ENCODE measurements around the gene KIAA1614.
"Not testable (repeated sequence)": the region's sequence is repeated elsewhere in the genome, so short reads cannot be mapped to it uniquely, and the experiment has no call there.

KIAA1614 gene

DNA sequence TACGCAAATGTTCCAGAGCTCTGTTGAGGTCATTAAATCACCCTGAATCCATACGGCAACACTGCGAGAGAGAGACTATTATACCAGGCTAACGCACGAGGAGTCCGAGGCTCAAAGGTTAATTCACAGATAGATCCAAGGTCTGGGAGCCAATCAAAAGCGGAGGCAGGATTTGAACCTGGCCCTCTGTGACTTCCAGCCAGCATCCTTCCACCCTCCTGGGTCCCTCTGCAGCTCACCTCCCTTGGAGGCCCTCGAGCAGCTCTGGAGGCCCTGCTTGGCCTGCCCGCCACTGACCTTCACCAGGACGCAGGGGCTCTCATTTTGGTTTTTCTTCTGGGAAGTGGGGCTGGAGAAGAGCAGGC, 42.1 kb downstream of the KIAA1614 start:
- Mint-ChIP-seq H3K36me3 (ENCODE audit: insufficient read depth) (peaks cover 10% of the 10 kb centered on the region), H3K4me1 (ENCODE audit: low read depth in 2 of 2) (peaks cover 3 to 4% of the 10 kb centered on the region in 2 donors), H3K27ac (peak overlapping the region in 1 of 2 donors; percentile 49), H3K4me3 (peak overlapping the region; percentile 72 to 74), H3K27me3 (no peaks in the 10 kb centered on the region), H3K9me3 (no peaks in the 10 kb centered on the region)
- no peak for ATAC-seq (replicated peaks)
- DNase-seq = no peak

DNA sequence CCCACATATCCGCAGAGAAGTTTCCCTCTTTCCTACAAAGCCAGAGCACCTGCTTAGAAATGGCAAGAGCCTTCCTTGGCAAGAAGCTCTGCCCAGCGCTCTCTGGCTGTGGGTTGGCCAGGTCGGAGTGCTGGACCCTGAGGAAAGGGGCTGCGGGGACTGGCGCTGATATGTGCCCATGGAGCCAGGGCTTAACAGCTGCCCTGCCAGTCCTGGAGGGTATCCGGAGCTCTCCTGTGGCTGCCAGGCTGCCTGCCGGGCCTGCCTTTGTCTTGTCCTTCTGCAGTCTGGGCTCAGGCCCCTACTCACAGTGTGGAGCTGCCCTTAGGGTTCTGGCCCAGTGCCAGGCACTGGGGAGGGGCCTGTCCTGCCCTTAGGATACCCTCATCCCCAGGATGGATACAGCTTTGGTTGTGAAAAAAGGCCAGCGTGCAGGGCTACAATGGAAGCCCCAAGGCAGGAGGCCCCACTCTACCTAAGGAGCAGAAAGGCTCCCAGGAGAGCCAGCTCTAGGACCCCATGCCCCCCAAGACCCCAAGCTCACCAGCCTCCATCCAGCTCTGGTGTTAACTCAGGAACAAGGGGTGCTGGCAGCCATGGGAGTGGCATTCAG, 43.4 kb downstream of the KIAA1614 start:
- H3K4me3 Mint-ChIP-seq = no peak overlapping the region
- no peak for DNase-seq
- H3K27me3 Mint-ChIP-seq = no peaks in the 10 kb centered on the region
- H3K4me1 Mint-ChIP-seq (ENCODE audit: low read depth in 2 of 2) = peaks cover 4 to 5% of the 10 kb centered on the region in 2 donors
- no peaks in the 10 kb centered on the region for H3K9me3 Mint-ChIP-seq
- ATAC-seq (replicated peaks) = no peak
- H3K36me3 Mint-ChIP-seq (ENCODE audit: insufficient read depth) = peaks cover 6% of the 10 kb centered on the region
- H3K27ac Mint-ChIP-seq = peak overlapping the region; percentile 56 to 68

DNA sequence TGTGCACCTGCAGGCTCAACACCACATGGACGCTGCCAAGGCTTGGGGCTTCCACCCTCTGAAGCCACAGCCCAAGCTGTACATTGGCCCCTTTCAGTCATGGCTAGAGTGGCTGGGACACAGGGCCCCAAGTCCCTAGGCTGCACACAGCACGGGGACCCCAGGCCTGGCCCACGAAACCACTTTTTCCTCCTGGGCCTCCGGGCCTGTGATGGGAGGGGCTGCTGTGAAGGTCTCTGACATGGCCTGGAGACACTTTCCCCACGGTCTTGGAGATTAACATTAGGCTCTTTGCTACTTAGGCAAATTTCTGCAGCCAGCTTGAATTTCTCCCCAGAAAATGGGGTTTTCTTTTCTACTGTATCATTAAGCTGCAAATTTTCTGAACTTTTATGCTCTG, 46.9 kb downstream of the KIAA1614 start:
- H3K27me3 Mint-ChIP-seq; H3K4me1 Mint-ChIP-seq (ENCODE audit: low read depth in 2 of 2); H3K4me3 Mint-ChIP-seq; DNase-seq; H3K36me3 Mint-ChIP-seq (ENCODE audit: insufficient read depth); ATAC-seq (replicated peaks); H3K9me3 Mint-ChIP-seq: not testable (repeated sequence)
- peak overlapping the region in 1 of 2 donors; percentile 23 for H3K27ac Mint-ChIP-seq

DNA sequence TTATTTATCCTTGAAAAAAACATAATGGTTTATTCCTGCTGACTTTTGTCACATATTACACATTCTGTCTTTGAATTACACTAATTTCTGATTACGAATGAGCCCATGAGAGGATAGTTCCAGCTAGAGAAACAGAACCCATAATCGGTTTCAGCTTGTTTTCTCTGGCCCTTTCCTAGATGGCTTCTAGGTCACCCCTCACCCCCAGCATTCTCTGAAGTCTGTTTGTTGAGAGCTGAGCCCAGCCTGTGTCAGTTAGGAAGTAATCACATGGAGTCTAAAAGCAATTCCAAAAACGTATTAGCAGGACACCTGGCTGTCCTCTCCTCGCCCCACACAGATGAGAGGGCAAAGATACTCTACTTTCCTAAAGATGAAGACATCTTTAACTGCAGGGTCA, 48.9 kb downstream of the KIAA1614 start:
- no peak for ATAC-seq (replicated peaks)
- H3K4me3 Mint-ChIP-seq = no peak overlapping the region
- no peaks in the 10 kb centered on the region for H3K9me3 Mint-ChIP-seq
- no peaks in the 10 kb centered on the region for H3K27me3 Mint-ChIP-seq
- H3K36me3 Mint-ChIP-seq (ENCODE audit: insufficient read depth) = peaks cover 2% of the 10 kb centered on the region
- peaks cover 3 to 12% of the 10 kb centered on the region in 2 donors for H3K4me1 Mint-ChIP-seq (ENCODE audit: low read depth in 2 of 2)
- DNase-seq = no peak
- no peak overlapping the region for H3K27ac Mint-ChIP-seq

DNA sequence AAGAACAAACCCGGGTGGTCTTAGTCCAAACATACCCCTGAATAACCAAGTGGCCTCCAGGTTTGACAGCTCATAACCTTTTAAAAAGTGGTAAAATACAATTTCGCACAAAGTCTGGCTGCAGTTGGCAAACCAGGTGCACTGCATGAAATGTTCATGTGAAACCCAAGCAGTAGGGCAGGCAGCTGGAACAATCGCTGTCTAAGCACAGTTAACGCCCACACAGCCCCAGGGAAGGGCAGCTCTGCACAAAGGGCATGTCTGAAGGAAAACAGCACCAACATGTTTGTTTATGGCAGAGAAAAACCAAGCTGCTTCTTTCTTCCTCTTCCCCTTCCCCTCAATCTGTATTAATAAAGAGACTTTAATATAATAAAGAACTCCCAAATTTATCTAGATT, 49.5 kb downstream of the KIAA1614 start:
- Mint-ChIP-seq H3K27me3 (no peaks in the 10 kb centered on the region), H3K9me3 (no peaks in the 10 kb centered on the region), H3K36me3 (ENCODE audit: insufficient read depth) (peaks cover 2% of the 10 kb centered on the region), H3K4me3 (no peak overlapping the region), H3K4me1 (ENCODE audit: low read depth in 2 of 2) (peaks cover 3 to 14% of the 10 kb centered on the region in 2 donors), H3K27ac (no peak overlapping the region)
- DNase-seq (no peak), ATAC-seq (replicated peaks) (no peak)

DNA sequence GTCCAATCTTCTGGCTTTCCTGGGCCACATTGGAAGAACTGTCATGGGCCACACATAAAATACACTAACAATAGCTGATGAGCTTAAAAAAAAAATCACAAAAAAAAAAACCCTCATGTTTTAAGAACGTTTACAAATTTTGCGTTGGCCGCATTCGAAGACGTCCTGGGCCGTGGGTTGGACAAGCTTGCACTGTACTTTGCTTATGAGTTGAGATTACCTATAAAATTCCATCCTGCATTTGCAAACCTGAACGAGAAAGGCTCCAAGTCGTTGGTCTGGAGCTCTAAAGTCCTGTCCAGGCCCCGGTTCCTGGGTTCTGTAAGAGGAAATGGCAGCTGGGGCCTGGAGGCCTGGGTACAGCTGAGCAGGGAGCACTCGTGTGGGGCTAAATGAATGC, 51.4 kb downstream of the KIAA1614 start:
- H3K4me3 Mint-ChIP-seq = no peak overlapping the region
- no peaks in the 10 kb centered on the region for H3K27me3 Mint-ChIP-seq
- no peak overlapping the region for H3K27ac Mint-ChIP-seq
- DNase-seq = no peak
- H3K36me3 Mint-ChIP-seq (ENCODE audit: insufficient read depth) = peaks cover 2% of the 10 kb centered on the region
- H3K4me1 Mint-ChIP-seq (ENCODE audit: low read depth in 2 of 2) = peaks cover 9 to 17% of the 10 kb centered on the region in 2 donors
- H3K9me3 Mint-ChIP-seq = no peaks in the 10 kb centered on the region
- no peak for ATAC-seq (replicated peaks)

DNA sequence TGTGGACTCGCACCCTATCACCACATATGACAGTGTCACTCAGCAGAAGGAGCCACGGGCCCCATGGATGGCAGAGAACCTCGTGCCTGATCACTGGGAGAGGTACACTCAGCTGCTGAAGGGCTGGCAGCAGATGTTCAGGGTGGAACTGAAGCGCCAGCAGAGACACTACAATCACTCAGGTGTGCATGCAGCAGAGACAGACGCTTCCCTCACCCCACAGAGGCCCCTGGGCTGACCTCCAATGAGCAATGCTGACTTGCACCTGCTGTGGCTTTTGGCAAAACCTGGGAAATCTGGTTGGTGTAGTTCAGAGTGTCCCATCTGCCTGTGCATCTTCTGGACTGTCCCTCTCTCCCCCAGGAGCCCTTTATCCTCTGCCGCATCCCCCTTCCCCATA, 51.9 kb downstream of the KIAA1614 start:
- peaks cover 10 to 17% of the 10 kb centered on the region in 2 donors for H3K4me1 Mint-ChIP-seq (ENCODE audit: low read depth in 2 of 2)
- no peak overlapping the region for H3K27ac Mint-ChIP-seq
- no peak overlapping the region for H3K4me3 Mint-ChIP-seq
- no peaks in the 10 kb centered on the region for H3K27me3 Mint-ChIP-seq
- no peak for DNase-seq
- ATAC-seq (replicated peaks) = no peak
- H3K36me3 Mint-ChIP-seq (ENCODE audit: insufficient read depth) = peaks cover 6% of the 10 kb centered on the region
- H3K9me3 Mint-ChIP-seq = no peaks in the 10 kb centered on the region

DNA sequence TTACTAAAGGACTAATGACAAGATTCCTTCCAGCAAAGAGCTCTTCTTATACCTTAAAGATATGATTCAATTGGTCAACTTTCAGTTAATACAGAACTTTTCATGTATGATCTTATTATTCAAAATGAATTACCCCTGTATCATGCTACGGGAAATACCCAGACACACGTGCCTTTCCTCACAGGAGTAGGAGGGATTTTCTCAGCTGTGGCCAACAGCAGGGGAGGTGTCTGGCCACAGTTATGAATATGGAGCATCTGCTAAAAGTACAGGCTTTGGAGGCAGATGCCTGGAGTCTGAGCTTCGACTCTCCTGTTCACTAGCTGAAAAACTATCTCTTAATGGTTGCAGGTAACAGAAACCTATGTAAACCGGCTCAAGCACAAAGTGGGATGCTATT, 53.6 kb downstream of the KIAA1614 start:
- Mint-ChIP-seq H3K27ac (peak overlapping the region in 1 of 2 donors; percentile 59), H3K4me1 (ENCODE audit: low read depth in 2 of 2) (peaks cover 10 to 17% of the 10 kb centered on the region in 2 donors), H3K36me3 (ENCODE audit: insufficient read depth) (peaks cover 6% of the 10 kb centered on the region), H3K4me3 (no peak overlapping the region), H3K9me3 (no peaks in the 10 kb centered on the region), H3K27me3 (no peaks in the 10 kb centered on the region)
- DNase-seq (no peak), ATAC-seq (replicated peaks) (no peak)

DNA sequence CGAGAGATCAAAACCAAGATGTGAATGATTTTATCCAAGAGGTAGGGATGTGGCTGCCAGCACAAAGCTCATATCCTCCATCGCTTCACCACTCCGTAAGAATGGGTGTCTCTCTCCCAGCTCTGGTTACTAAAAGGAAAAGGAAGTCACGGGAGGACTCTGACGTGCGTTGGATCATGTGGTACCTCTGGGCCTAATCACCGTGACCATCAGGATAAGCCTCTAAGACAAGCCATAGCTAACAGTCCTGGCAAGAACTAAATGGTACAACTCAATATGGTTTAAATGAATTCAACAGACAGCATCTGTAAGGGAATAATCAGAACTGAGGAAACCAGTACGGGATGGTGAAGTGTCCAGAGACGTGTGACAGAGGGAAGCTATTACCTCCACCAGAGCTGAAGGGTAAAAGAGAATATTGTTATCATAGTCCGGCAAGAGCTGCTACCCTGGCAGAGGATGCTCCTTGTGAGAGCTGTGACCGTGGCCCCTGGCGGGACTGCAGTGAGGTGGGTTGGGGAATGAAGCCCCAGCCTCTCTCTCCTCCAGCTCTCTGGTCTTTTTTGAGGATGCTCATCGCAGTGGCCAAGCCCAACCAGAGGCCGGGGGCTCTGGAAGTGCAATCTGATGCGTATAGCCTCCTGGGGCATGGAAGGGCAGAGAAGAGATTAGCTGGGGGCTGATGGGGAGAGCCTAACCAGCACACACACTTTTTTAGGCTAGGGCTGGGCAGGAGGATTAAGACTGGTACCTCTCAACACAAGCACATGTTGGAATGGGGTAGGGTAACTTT, 54.2 kb downstream of the KIAA1614 start:
- Mint-ChIP-seq H3K27me3 (no peaks in the 10 kb centered on the region), H3K4me1 (ENCODE audit: low read depth in 2 of 2) (peaks cover 12 to 22% of the 10 kb centered on the region in 2 donors), H3K36me3 (ENCODE audit: insufficient read depth) (peaks cover 8% of the 10 kb centered on the region), H3K4me3 (no peak overlapping the region), H3K27ac (peak overlapping the region in 1 of 2 donors; percentile 59), H3K9me3 (no peaks in the 10 kb centered on the region)
- DNase-seq = no peak
- no peak for ATAC-seq (replicated peaks)

DNA sequence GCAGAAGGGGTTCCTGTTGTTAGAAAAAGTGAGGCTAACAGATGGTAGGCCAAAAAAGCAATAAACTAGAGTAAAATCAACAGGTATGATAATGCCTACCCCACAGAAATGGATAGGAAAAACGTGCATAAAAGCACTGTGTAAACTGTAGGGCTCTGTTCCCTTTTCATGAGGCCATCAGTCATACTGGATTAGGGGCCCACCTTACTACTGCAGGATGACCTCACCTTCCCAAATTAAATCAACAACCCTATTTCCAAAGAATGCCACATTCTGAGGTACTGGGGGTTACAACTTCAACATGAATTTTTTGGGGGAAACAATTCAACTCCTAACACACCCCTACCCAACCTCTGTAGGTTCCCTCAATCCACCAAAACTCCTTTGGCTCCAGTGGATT, 54.9 kb downstream of the KIAA1614 start:
- no peak overlapping the region for H3K4me3 Mint-ChIP-seq
- no peak overlapping the region for H3K27ac Mint-ChIP-seq
- no peak for ATAC-seq (replicated peaks)
- H3K9me3 Mint-ChIP-seq = no peaks in the 10 kb centered on the region
- H3K27me3 Mint-ChIP-seq = no peaks in the 10 kb centered on the region
- peaks cover 14% of the 10 kb centered on the region for H3K36me3 Mint-ChIP-seq (ENCODE audit: insufficient read depth)
- peaks cover 12 to 22% of the 10 kb centered on the region in 2 donors for H3K4me1 Mint-ChIP-seq (ENCODE audit: low read depth in 2 of 2)
- DNase-seq = no peak

DNA sequence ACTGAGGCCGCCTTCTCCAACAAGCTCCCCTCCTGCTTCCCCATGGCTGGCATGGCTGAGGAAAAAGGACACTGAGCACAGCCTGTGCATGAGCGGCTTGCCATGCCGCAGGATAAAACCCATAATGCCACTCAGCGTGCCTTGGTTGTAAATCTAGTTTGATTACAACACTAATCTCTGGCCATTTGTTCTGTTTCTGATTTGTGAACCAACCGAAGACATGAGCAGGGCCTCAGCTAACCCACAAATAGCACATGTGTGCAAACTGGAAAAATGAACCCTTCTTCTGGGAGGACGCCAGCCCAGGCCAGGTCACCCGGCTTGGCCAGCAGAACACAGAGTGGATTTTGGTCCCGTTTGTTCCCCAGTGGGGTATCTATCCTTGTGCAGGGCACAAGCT, 56.1 kb downstream of the KIAA1614 start:
- H3K27ac Mint-ChIP-seq; ATAC-seq (replicated peaks); H3K9me3 Mint-ChIP-seq; H3K27me3 Mint-ChIP-seq; DNase-seq; H3K4me3 Mint-ChIP-seq: not testable (repeated sequence)
- Mint-ChIP-seq H3K4me1 (ENCODE audit: low read depth in 2 of 2) (peaks cover 12 to 24% of the 10 kb centered on the region in 2 donors), H3K36me3 (ENCODE audit: insufficient read depth) (peaks cover 20% of the 10 kb centered on the region)

DNA sequence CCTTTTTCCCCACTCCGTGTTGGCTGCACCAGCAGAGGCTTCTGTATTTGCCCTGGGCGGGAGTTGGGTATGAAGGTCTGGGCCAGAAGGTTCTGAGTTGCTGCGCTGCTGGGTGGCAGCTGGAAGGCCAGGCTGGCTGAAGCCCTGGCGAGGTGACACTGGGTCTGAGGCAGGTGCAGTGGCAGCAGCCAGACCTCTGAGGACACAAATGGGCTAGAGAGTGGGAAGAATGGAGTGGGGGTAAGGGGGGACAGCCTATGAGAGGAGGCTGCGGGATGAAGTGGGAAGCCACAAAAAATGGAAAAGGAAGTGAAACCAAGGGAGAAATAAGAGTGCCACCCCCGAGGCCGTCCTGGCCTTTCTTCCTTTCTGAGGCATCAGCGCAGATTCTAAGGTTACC, 56.7 kb downstream of the KIAA1614 start:
- Mint-ChIP-seq H3K9me3 (no peaks in the 10 kb centered on the region), H3K4me3 (no peak overlapping the region), H3K27me3 (no peaks in the 10 kb centered on the region), H3K4me1 (ENCODE audit: low read depth in 2 of 2) (peaks cover 12 to 27% of the 10 kb centered on the region in 2 donors), H3K36me3 (ENCODE audit: insufficient read depth) (peaks cover 20% of the 10 kb centered on the region), H3K27ac (no peak overlapping the region)
- no peak for ATAC-seq (replicated peaks)
- DNase-seq = no peak

DNA sequence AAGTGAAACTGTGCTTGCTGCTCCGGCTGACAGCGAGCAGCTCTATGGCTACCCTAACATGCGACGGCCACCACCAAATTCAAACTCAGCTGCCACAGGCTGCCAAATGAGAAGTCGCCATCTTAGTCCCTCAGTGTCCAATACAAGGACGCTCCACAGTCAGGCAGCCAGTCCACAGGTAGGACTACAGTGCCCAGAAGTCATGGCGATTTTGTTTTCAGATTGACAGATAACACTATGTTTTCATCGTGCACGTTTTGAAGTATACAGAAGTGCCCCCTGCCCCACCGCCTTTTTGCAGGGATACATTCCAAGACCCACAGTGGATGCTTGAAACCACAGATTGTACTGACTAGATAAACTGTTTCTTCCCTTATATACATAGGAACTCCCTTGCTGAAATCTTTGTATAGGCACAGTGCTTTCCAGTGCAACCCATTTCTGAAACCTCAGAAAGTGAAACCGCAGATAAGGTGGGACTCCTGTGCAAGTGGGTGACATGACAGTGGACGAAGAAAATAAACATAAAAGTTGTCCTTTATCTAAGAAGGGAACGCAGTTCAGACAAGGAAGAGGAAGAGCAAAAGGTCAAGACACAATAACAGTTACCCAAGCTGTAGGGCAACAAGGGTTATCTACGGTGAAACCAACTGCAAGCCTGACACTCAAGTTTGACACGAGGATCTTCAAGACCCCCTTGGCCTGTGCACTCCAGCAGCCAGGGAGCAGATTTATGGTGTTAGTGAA, 57.8 kb downstream of the KIAA1614 start:
- peaks cover 29% of the 10 kb centered on the region for H3K36me3 Mint-ChIP-seq (ENCODE audit: insufficient read depth)
- DNase-seq (no peak), ATAC-seq (replicated peaks) (no peak)
- H3K9me3 Mint-ChIP-seq = no peaks in the 10 kb centered on the region
- H3K27ac Mint-ChIP-seq = no peak overlapping the region
- no peak overlapping the region for H3K4me3 Mint-ChIP-seq
- H3K27me3 Mint-ChIP-seq = no peaks in the 10 kb centered on the region
- H3K4me1 Mint-ChIP-seq (ENCODE audit: low read depth in 2 of 2) = peaks cover 17 to 35% of the 10 kb centered on the region in 2 donors

Measured in effector memory CD8-positive, alpha-beta T cell (primary cell).